Astrocyte of the spinal cord (primary cell): Measurements from ENCODE around the gene ARHGAP18.

Experiments used
- DNase-seq: peaks from one replicate; pipeline ENCODE4 v3.0.0; 2011; ENCODE audit warnings: low read depth, low spot score
- H3K4me3 ChIP-seq: 2 replicates; pipeline ENCODE4 v1.5.1; 2011; ENCODE audit warnings: low read depth, mild to moderate bottlenecking, low read length, moderate library complexity
- CTCF ChIP-seq: IDR thresholded peaks from 2 replicates; pipeline ENCODE4 v1.5.1; 2012; ENCODE audit warnings: low read depth, mild to moderate bottlenecking, low read length, inconsistent platforms
- in situ Hi-C: cut with HindIII; loops from 2 replicates; pipeline ENCODE4 v1.10.0; 2017; ENCODE audit warnings: low sequenced_read_pairs

ARHGAP18 gene

GRCh38 chr6:129667621-129668020, 42.4 kb downstream of the ARHGAP18 start:
- TF ChIP-seq CTCF = no peak
- H3K4me3 ChIP-seq = no peak overlapping the region
- DNase-seq = peak; percentile 57
- in situ Hi-C loops = no loop called here

GRCh38 chr6:129667034-129667433, 42.9 kb downstream of the ARHGAP18 start:
- TF ChIP-seq CTCF = no peak
- no peak for DNase-seq
- H3K4me3 ChIP-seq = no peak overlapping the region
- in situ Hi-C loops = no loop called here

GRCh38 chr6:129665555-129665954, 44.4 kb downstream of the ARHGAP18 start:
- in situ Hi-C loops = no loop called here
- H3K4me3 ChIP-seq = no peak overlapping the region
- no peak for TF ChIP-seq CTCF
- DNase-seq = no peak

GRCh38 chr6:129663531-129663930, 46.4 kb downstream of the ARHGAP18 start:
- no peak overlapping the region for H3K4me3 ChIP-seq
- no peak for DNase-seq
- TF ChIP-seq CTCF = no peak
- in situ Hi-C loops = no loop called here

- no peak overlapping the region for H3K4me3 ChIP-seq
- no peak for TF ChIP-seq CTCF
- in situ Hi-C loops = no loop called here
- no peak for DNase-seq
These were observed 47.0 kb downstream of the ARHGAP18 start for GRCh38 chr6:129662980-129663431.

GRCh38 chr6:129662406-129662766, 47.6 kb downstream of the ARHGAP18 start:
- no peak overlapping the region for H3K4me3 ChIP-seq
- no peak for DNase-seq
- in situ Hi-C loops = no loop called here
- no peak for TF ChIP-seq CTCF
